Astrocyte of the cerebellum (primary cell): ENCODE results near the gene SMARCAD1.
A peak's percentile ranks its signal among the peaks of the same experiment; 100 is the strongest.

ENCODE experiments used
- DNase-seq: peaks from one replicate; pipeline ENCODE4 v3.0.0-alpha.2; 2011; ENCODE audit warnings: low read depth
- H3K4me3 ChIP-seq: 2 replicates; pipeline ENCODE4 v1.5.1; 2011; ENCODE audit warnings: mild to moderate bottlenecking, low read depth, low read length, moderate library complexity
- CTCF ChIP-seq: IDR thresholded peaks from 2 replicates; pipeline ENCODE4 v1.5.1; 2012; ENCODE audit warnings: low read length, low read depth, moderate library complexity, mild to moderate bottlenecking; ENCODE audit errors: missing control alignments
- in situ Hi-C: cut with HindIII; loops from 2 replicates; pipeline ENCODE4 v1.10.0; 2017; ENCODE audit warnings: low sequenced_read_pairs

The SMARCAD1 gene

GRCh38 chr4:94208266-94208665, 601 bp downstream of the SMARCAD1 start:
- no peak for TF ChIP-seq CTCF
- H3K4me3 ChIP-seq = peak overlapping the region; percentile 91
- in situ Hi-C loops = no loop called here
- no peak for DNase-seq

- in situ Hi-C loops = no loop called here
- peak overlapping the region; percentile 91 for H3K4me3 ChIP-seq
- no peak for TF ChIP-seq CTCF
- no peak for DNase-seq
These were observed 1.3 kb downstream of the SMARCAD1 start for GRCh38 chr4:94208918-94209317.

GRCh38 chr4:94211861-94212260, 4.2 kb downstream of the SMARCAD1 start:
- TF ChIP-seq CTCF = no peak
- in situ Hi-C loops = no loop called here

GRCh38 chr4:94214703-94215319, 7.1 kb downstream of the SMARCAD1 start:
- no peak for TF ChIP-seq CTCF
- no peak overlapping the region for H3K4me3 ChIP-seq
- in situ Hi-C loops = no loop called here
- DNase-seq = no peak

More at GRCh38 chr4:94211861-94212260, 4.2 kb downstream of the SMARCAD1 start:
- DNase-seq = no peak
- H3K4me3 ChIP-seq = no peak overlapping the region

GRCh38 chr4:94216394-94216793, 8.7 kb downstream of the SMARCAD1 start:
- DNase-seq = no peak
- no peak overlapping the region for H3K4me3 ChIP-seq
- in situ Hi-C loops = no loop called here
- no peak for TF ChIP-seq CTCF

- TF ChIP-seq CTCF = no peak
- no peak for DNase-seq
- H3K4me3 ChIP-seq = no peak overlapping the region
- in situ Hi-C loops = no loop called here
These were observed 11.7 kb downstream of the SMARCAD1 start for GRCh38 chr4:94219402-94219801.
